MV-4-11 (cell line): Measurements from ENCODE around the gene CNBD2.
"Not testable (repeated sequence)": the region's sequence is repeated elsewhere in the genome, so short reads cannot be mapped to it uniquely, and the experiment has no call there.

ENCODE experiments used
- DNase-seq: peaks from one replicate; lab custom pipeline; 2025; lab: John Stamatoyannopoulos, UW

CNBD2 gene

DNA sequence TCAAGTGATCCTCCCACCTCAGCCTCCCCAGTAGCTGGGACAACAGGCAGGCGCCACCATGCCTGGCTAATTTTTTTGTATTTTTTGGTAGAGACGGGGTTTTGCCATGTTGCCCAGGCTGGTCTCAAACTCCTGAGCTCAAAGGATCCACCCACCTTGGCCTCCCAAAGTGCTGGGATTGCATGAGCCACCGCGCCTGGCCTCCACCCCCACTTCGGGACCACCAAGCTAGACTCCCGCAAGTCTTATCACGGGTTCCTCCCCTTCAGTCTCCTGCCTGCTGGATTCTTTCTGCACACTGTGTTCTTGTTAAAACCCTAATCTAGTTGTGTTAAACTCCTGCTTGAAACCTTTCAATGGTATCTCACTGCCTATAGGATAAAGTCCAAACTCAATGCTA, 57.7 kb downstream of the CNBD2 start:
- DNase-seq = not testable (repeated sequence)

DNA sequence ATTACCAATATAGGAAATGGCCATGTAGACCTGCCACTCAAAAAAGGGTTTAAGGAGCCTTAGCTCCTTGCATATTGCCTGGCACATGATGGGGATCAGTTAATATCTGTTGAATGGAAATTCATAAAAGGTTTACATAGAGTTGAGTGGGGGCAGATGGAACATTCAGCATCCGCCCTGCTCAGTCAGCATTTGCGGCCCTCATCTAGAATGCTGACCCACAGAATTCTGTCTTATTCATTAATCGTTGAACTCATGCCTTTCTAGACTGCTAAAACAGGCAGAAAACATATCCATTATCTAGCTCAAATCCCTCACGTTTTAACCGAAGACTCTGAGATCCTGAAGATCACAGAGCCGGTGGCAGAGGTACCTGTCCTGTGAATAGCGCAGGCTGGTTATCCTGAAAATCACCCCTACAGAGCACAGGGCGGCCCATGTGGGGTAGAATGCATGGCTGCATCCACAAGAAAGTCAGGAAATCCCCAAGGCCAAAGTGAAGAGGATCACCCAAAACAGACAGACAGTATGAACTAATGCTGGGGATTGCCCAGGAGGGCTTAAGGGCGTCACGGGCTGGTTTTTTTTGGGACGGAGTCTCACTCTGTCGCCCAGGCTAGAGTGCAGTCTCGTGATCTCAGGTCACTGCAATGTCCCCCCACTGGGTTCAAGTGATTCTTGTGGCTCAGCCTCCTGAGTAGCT, 59.9 kb downstream of the CNBD2 start:
- DNase-seq = no peak

- no peak for DNase-seq
Observed at GRCh38 chr20:36030149-36030548, 61.8 kb downstream of the CNBD2 start.

GRCh38 chr20:36031806-36032205, 63.4 kb downstream of the CNBD2 start:
- DNase-seq = no peak

GRCh38 chr20:36034875-36035274, 66.5 kb downstream of the CNBD2 start:
- DNase-seq = no peak

GRCh38 chr20:36035745-36036144, 67.4 kb downstream of the CNBD2 start:
- DNase-seq = peak; percentile 68

GRCh38 chr20:36036688-36037087, 68.3 kb downstream of the CNBD2 start:
- no peak for DNase-seq

- peak; percentile 94 for DNase-seq
Observed at GRCh38 chr20:36040571-36040970, 72.2 kb downstream of the CNBD2 start.

DNA sequence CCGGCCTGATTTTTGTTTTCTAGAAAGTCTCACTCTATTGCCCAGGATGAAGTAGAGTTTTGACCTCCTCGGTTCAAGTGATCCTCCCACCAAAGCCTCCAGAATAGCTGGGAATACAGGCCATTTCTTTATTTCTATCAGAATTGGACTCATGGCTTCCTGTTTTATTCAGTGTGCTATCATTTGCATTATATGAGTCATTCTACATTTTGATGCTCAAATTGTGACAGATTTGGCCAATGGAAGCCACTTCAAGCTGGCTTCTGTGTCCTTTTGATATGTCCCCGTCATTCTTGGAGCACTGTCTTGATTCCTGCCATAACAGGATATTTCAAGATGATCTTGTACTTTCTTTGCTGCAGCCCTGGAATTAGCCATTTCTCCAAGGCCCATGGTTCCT, 75.1 kb downstream of the CNBD2 start:
- no peak for DNase-seq

- DNase-seq = no peak
Observed at GRCh38 chr20:36043892-36044515, 75.6 kb downstream of the CNBD2 start.

- DNase-seq = no peak
Observed at GRCh38 chr20:36045373-36045714, 77.0 kb downstream of the CNBD2 start.

- DNase-seq = not testable (repeated sequence)
Observed at GRCh38 chr20:36046073-36046798, 77.8 kb downstream of the CNBD2 start.

DNA sequence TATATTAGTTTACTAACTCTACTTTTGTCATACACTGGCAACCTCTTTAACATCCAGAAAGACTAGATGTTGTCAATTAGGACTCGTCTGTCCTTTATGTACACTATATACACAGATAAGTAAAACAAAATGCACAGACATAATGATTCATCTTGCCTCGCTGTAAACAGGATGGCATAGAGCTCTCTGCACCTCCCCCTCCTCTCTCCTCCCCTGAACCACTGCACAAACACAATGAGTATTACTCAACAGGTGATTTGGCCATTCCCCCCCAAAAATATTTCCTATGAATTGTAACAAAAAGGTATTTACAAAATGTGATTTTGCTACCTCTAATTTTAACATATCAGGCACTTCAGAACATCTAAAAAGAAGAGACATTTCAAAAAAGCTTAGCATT, 81.0 kb downstream of the CNBD2 start:
- not testable (repeated sequence) for DNase-seq

DNA sequence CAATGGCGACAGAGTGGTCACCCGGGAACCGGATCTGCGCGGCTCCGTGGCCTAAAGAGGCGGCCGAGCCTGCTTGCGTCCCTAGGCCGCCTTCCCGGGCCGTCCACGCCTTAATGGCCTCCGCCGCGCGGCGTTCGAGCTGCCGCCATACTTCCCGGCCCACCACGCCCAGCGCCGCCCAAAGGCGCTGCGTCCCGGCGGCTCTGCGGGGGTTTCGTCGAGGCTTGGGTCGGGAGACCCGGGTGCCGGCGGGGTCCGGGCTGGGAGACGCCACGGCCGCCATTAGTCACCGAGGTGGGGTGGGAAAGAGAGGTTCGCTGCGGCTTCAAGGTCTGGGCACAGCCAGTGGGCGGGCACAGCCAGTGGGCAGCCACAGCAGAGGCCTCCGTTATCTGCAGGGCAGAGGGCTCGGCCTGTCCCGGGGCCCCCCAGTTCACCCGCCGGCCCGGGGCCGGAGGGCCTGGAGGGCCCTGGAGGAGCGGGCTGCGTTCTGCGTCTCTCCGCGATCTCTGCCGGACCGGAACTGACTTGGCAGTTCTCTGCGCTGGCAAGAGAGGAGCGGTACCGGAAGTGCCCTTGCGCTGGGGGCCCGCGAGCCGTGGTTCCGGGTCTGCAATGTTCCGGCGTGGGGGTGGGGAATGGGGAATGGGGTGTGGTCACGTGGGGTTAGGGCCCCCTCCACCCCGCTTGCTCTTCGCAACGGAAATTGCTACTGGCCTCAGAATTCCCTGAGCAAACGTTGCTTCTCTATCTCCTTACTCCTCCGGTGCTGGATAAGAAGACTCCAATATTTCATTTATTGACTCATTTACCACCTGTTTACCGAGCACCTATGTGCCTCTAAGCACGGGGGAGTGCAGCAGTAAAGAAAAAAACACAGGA, 82.3 kb downstream of the CNBD2 start:
- peak; percentile 80 for DNase-seq

- no peak for DNase-seq
Observed at GRCh38 chr20:36051318-36052116, 83.1 kb downstream of the CNBD2 start.

GRCh38 chr20:36052117-36052513, 83.7 kb downstream of the CNBD2 start:
- no peak for DNase-seq

- not testable (repeated sequence) for DNase-seq
Observed at GRCh38 chr20:36053863-36054518, 85.6 kb downstream of the CNBD2 start.

- no peak for DNase-seq
Observed at GRCh38 chr20:36055145-36055544, 86.8 kb downstream of the CNBD2 start.

DNA sequence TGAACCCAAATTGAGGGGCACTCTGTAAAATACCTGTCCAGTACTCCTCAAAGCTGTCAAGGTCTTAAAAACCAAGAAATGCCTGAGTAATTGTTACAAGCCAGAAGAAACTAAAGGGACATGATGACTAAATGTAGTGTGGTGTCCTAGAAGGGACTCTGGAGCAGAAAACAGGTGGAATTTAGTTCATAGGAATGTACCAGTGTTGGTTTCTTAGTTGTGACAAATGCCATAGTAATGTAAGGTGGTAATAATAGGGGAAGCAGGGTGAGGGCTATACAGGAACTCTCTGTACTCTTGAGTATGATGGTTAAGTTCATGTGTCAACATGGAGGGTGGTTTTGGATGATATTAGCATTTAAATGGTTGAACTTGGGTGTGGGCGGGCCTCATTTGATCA, 92.3 kb downstream of the CNBD2 start:
- DNase-seq = no peak

- DNase-seq = no peak
Observed at GRCh38 chr20:36061754-36062153, 93.4 kb downstream of the CNBD2 start.

- no peak for DNase-seq
Observed at GRCh38 chr20:36062799-36063198, 94.4 kb downstream of the CNBD2 start.
